ENCODE results near the gene DBR1.

Gene DBR1

DNA sequence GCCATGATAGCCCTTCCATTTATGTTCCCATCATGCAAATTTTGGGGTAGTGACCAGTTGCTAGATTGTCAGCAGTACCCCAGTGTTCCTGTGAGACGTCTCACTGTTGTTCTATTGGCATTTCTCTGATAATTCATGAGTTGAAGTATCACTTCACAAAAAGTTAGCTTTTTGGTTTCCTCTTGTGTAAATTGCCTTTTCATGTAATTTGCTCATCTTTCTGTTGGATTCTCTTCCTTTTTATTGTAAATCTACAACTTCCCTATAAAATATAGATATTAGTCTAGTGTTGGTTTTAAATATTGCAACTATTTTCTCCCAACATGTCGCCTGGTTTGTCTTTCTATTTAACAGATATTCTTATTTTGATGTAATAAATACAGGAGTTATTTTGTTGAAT is 35.0 kb downstream of the DBR1 start:
- no peaks in the 10 kb centered on the region for H3K36me3 ChIP-seq (ENCODE audit: control insufficient read depth in 2 of 2, insufficient read depth in 1 of 2, low read length in 2 of 2)
- TF ChIP-seq ZNF23 (tag by site-specific recombination; IDR thresholded peaks at IDR 0.05; ENCODE audit: borderline replicate concordance) (no peak), ZNF510 (tag by site-specific recombination; IDR thresholded peaks at IDR 0.05; ENCODE audit: insufficient replicate concordance) (no peak), ZNF792 (tag by site-specific recombination; IDR thresholded peaks at IDR 0.05) (no peak), SP7 (tag by site-specific recombination; IDR thresholded peaks at IDR 0.05) (no peak), OVOL3 (tag by site-specific recombination; IDR thresholded peaks at IDR 0.05) (no peak), ZNF114 (tag by site-specific recombination; IDR thresholded peaks at IDR 0.05) (no peak), ZNF121 (tag by site-specific recombination; IDR thresholded peaks at IDR 0.05) (no peak), ZNF530 (tag by site-specific recombination; IDR thresholded peaks at IDR 0.05; ENCODE audit: low read depth) (no peak), ZBTB20 (tag by site-specific recombination; IDR thresholded peaks at IDR 0.05) (no peak), SALL2 (tag by site-specific recombination; IDR thresholded peaks at IDR 0.05; ENCODE audit: borderline replicate concordance) (no peak), ZNF501 (tag by site-specific recombination; IDR thresholded peaks at IDR 0.05) (no peak), ZNF274 (IDR thresholded peaks at IDR 0.05; ENCODE audit: low read length) (no peak), ZNF274 (tag by site-specific recombination; IDR thresholded peaks at IDR 0.05; ENCODE audit: borderline replicate concordance) (no peak), ZNF184 (tag by site-specific recombination; IDR thresholded peaks at IDR 0.05) (no peak)
- TF ChIP-seq, protein P1, sequence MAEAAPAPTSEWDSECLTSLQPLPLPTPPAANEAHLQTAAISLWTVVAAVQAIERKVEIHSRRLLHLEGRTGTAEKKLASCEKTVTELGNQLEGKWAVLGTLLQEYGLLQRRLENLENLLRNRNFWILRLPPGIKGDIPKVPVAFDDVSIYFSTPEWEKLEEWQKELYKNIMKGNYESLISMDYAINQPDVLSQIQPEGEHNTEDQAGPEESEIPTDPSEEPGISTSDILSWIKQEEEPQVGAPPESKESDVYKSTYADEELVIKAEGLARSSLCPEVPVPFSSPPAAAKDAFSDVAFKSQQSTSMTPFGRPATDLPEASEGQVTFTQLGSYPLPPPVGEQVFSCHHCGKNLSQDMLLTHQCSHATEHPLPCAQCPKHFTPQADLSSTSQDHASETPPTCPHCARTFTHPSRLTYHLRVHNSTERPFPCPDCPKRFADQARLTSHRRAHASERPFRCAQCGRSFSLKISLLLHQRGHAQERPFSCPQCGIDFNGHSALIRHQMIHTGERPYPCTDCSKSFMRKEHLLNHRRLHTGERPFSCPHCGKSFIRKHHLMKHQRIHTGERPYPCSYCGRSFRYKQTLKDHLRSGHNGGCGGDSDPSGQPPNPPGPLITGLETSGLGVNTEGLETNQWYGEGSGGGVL (tag by site-specific recombination; IDR thresholded peaks at IDR 0.05): no peak
- TF ChIP-seq, protein P2, sequence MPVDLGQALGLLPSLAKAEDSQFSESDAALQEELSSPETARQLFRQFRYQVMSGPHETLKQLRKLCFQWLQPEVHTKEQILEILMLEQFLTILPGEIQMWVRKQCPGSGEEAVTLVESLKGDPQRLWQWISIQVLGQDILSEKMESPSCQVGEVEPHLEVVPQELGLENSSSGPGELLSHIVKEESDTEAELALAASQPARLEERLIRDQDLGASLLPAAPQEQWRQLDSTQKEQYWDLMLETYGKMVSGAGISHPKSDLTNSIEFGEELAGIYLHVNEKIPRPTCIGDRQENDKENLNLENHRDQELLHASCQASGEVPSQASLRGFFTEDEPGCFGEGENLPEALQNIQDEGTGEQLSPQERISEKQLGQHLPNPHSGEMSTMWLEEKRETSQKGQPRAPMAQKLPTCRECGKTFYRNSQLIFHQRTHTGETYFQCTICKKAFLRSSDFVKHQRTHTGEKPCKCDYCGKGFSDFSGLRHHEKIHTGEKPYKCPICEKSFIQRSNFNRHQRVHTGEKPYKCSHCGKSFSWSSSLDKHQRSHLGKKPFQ (tag by site-specific recombination; IDR thresholded peaks at IDR 0.05): no peak
- TF ChIP-seq, protein P3, sequence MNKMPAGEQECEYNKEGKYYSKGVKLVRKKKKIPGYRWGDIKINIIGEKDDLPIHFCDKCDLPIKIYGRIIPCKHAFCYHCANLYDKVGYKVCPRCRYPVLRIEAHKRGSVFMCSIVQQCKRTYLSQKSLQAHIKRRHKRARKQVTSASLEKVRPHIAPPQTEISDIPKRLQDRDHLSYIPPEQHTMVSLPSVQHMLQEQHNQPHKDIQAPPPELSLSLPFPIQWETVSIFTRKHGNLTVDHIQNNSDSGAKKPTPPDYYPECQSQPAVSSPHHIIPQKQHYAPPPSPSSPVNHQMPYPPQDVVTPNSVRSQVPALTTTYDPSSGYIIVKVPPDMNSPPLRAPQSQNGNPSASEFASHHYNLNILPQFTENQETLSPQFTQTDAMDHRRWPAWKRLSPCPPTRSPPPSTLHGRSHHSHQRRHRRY (tag by site-specific recombination; IDR thresholded peaks at IDR 0.05): no peak
- H3K4me1 ChIP-seq (ENCODE audit: control insufficient read depth, insufficient read depth, low read length): no peaks in the 10 kb centered on the region
- no peak overlapping the region for H3K4me3 ChIP-seq (ENCODE audit: low read depth, low read length)
- H3K9me3 ChIP-seq (ENCODE audit: control insufficient read depth, insufficient read depth, low read depth, low read length): no peaks in the 10 kb centered on the region
- CTCF ChIA-PET: no interaction called here
- POLR2A ChIA-PET: no interaction called here
- no peak overlapping the region for H3K27ac ChIP-seq (ENCODE audit: extremely low read depth, low read depth, low read length)

DNA sequence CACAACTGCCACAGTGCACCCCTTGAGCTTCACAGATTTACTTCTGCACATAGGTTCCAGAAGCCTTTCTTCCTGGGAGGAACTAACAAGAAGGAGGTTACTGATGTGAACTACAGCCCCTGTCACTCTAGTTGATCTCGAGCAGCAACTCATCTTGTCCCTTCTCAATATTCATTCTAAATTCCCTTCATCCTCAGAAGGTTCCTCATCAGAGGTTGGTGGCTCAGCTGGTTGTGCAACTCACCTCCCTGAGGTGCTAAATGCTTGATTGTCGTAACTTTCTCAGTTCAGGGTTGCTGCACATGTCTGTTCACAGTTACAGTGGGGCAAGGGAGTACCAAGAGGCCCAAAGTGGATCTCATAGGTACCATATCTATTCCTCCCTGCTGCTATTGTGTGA is 36.9 kb downstream of the DBR1 start:
- ChIA-PET POLR2A (no interaction called here), CTCF (interaction anchor here (0.6 kb wide), 1 partner anchor 19 kb away, joined by 3 read pairs; no protein-coding TSS in a partner anchor)
- no peak for TF ChIP-seq ZNF324 (tag by site-specific recombination; IDR thresholded peaks at IDR 0.05)
- no peak for TF ChIP-seq TRIM28 (IDR thresholded peaks at IDR 0.05; ENCODE audit: borderline replicate concordance, low read length)
- TF ChIP-seq ZNF416 (tag by site-specific recombination; IDR thresholded peaks at IDR 0.05): no peak
- TF ChIP-seq YY1 (tag by site-specific recombination; IDR thresholded peaks at IDR 0.05): no peak
- TF ChIP-seq, protein P4, sequence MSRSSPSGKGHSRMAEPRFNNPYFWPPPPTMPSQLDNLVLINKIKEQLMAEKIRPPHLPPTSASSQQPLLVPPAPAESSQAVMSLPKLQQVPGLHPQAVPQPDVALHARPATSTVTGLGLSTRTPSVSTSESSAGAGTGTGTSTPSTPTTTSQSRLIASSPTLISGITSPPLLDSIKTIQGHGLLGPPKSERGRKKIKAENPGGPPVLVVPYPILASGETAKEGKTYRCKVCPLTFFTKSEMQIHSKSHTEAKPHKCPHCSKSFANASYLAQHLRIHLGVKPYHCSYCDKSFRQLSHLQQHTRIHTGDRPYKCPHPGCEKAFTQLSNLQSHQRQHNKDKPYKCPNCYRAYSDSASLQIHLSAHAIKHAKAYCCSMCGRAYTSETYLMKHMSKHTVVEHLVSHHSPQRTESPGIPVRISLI (tag by site-specific recombination; IDR thresholded peaks at IDR 0.05): no peak
- no peak for TF ChIP-seq GFI1B (tag by site-specific recombination; IDR thresholded peaks at IDR 0.05)
- TF ChIP-seq, protein P5, sequence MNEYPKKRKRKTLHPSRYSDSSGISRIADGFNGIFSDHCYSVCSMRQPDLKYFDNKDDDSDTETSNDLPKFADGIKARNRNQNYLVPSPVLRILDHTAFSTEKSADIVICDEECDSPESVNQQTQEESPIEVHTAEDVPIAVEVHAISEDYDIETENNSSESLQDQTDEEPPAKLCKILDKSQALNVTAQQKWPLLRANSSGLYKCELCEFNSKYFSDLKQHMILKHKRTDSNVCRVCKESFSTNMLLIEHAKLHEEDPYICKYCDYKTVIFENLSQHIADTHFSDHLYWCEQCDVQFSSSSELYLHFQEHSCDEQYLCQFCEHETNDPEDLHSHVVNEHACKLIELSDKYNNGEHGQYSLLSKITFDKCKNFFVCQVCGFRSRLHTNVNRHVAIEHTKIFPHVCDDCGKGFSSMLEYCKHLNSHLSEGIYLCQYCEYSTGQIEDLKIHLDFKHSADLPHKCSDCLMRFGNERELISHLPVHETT (tag by site-specific recombination; IDR thresholded peaks at IDR 0.05): no peak
- no peak for TF ChIP-seq ZNF24 (tag by site-specific recombination; IDR thresholded peaks at IDR 0.05)
- TF ChIP-seq ZBTB1 (tag by site-specific recombination; IDR thresholded peaks at IDR 0.05): no peak
- H3K27ac ChIP-seq (ENCODE audit: extremely low read depth, low read depth, low read length): no peak overlapping the region
- no peak overlapping the region for H3K4me3 ChIP-seq (ENCODE audit: low read depth, low read length)
- no peaks in the 10 kb centered on the region for H3K36me3 ChIP-seq (ENCODE audit: control insufficient read depth in 2 of 2, insufficient read depth in 1 of 2, low read length in 2 of 2)
- H3K9me3 ChIP-seq (ENCODE audit: control insufficient read depth, insufficient read depth, low read depth, low read length): no peaks in the 10 kb centered on the region
- no peaks in the 10 kb centered on the region for H3K4me1 ChIP-seq (ENCODE audit: control insufficient read depth, insufficient read depth, low read length)

All from HEK293 (cell line).